Fibroblast of the conjunctiva (primary cell): ENCODE data around the gene MIB1.

Experiments
- DNase-seq: peaks from one replicate; pipeline ENCODE4 v3.0.0-alpha.2; 2010; ENCODE audit warnings: low read depth

The MIB1 gene

GRCh38 chr18:21815101-21815500 lies 74.5 kb downstream of the MIB1 start:
- no peak for DNase-seq

DNA sequence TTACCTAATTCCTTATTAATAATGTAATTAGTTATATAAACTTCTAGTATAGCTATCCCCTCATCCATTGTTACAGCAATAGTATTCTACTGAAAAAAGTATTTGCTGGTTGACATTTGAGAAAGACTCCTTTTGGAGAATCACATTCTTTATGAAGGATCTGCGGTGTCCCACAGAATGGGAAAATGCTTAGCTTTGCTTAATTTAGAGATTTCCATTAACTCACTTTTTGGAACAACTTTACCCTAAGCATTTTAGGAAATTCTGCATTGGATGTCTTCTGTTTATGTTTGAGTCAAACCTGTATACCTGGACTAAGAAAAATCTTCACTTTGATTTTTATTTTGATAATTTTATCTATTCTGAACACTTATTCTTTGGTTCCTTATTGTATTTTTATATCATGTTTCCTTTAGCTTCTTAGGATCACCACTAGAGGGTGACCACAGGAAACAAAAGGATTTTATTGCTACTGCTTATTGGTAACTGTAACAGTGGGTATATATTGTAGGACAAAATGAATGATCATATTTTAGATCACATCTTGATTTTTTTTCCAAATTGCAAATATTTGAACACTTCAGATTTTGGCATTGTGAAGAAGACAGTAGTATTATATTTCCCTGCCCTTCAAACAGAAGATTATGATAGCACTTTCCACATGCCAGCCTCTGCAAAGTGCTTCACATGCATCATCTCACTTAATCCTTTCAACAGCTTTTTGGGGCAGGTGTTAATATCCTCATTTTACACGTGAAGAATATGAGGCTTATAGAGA lies 79.6 kb downstream of the MIB1 start:
- no peak for DNase-seq

DNA sequence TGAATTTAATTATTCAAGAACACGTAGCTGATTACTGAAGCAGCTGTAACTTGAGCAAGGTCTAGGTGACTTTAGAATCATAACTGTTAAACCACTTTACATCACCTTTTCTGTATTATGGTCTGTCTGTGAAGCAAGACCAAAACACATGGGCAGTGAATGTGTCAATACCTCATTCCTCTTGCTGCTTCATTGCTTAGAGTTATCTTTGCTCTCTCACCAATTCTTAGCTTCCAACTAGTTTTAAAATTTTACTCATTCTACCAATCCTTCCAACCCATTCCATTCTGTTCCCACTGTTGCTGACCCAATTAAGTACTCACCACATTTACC lies 80.2 kb downstream of the MIB1 start:
- no peak for DNase-seq

GRCh38 chr18:21823848-21824247 lies 83.3 kb downstream of the MIB1 start:
- no peak for DNase-seq

- no peak for DNase-seq
Observed at GRCh38 chr18:21826196-21826595, 85.6 kb downstream of the MIB1 start.

GRCh38 chr18:21826641-21827302 lies 86.2 kb downstream of the MIB1 start:
- DNase-seq = no peak

- DNase-seq = no peak
Observed at GRCh38 chr18:21830532-21830931, 89.9 kb downstream of the MIB1 start.

DNA sequence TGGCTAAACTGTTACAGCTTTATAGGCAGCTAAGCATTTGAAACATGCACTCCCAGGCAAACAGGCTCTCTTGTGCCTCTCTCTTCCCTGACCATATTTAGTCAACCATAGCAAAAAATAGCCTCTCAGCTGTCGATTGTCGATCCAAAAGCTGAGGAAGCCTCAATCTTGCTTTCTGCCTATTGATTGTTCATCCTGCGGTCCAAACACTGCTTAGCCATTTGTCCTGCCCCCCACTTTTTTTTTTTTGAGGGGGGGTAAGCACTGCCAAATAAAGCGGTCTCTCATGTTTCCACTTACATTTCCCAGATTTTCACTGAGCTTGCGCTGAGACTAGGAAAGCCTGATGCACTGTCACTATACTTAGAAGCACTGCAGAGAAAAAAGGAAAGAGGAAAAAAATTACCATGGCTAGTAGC lies 90.8 kb downstream of the MIB1 start:
- no peak for DNase-seq

DNA sequence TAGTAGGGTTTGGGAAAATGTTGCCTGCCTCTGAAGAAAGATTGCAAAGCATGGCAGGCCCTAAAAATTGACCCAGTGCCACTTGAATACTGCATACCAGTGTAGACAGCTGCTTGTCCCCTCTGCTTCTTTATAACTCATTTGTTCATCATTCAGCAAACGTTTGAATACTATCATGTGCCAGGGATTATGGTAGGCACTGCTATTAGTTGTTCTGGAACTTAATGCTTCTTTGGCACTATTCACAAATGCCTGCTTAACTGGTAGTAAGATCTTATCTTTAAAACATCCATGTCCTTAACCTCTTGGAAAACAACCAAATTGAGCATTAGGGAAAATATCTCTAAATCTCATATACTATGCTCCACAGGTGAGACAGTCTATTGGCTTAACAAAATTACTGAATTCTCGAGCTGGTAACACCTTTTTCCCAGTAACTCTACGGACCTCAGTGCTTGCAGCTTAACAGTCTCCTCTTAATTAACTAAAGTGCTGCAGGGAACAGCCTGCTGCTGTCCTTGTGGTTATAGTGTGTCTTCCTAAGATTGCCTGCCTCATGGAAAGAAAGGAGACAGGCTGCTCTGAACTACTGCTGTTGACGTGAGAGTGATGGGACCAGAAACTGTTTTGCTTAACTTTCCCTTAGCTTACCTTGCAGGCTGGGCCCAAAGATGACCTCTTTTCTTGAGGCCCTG lies 93.2 kb downstream of the MIB1 start:
- DNase-seq = no peak

DNA sequence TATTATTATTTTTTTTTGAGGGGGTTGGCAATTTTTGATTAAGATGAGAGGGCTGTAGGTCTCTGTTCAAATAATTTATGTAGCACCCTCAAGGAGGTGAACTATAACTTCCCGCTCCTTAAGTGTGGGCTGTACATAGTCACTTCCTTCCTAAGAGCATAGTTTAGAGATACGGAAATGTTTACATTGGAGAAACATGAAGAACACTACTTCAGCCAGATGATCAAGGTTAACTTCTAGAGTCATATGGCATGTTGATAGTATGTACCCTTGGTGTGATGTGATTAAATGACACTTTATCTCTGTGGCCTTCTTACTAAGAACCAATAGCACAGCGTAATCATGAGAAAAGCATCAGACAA lies 93.7 kb downstream of the MIB1 start:
- DNase-seq = no peak

DNA sequence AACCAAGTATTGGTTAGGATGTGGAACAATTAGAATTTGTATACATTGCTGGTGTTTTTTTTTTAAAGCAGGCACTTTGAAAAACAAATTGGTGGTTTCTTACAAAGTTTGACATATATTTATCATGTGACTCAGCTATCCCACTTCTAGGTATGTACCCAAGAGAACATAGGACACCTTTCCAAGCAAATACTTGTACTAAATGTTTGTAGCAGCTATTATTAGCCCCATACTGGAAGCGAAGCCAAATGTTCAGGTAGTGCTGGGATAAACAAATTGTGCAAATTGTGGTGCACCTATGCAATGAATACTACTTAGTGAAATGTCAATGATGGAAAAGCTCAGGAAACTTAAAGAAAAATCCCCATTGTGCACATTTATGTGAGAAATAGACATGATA lies 101.0 kb downstream of the MIB1 start:
- no peak for DNase-seq

- no peak for DNase-seq
Observed at GRCh38 chr18:21843341-21843740, 102.7 kb downstream of the MIB1 start.

- DNase-seq = no peak
Observed at GRCh38 chr18:21851327-21851961, 110.9 kb downstream of the MIB1 start.

DNA sequence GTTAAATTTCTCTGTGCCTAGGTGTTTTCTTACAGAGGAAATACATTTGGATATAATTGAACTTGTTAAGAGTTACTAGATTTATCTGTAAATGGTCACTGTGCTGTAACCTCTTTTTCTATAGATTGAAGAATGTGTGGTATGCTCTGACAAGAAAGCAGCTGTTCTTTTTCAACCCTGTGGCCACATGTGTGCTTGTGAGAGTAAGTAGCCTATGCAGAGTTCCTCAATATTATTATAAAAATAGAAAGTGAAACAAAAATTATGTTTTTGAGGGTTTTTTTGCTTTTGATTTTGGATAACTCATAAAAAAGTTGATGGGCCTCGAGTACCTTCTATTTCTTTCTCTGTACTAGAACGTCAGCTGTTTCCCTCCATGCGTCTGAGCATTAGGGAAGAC lies 112.4 kb downstream of the MIB1 start:
- DNase-seq = no peak

DNA sequence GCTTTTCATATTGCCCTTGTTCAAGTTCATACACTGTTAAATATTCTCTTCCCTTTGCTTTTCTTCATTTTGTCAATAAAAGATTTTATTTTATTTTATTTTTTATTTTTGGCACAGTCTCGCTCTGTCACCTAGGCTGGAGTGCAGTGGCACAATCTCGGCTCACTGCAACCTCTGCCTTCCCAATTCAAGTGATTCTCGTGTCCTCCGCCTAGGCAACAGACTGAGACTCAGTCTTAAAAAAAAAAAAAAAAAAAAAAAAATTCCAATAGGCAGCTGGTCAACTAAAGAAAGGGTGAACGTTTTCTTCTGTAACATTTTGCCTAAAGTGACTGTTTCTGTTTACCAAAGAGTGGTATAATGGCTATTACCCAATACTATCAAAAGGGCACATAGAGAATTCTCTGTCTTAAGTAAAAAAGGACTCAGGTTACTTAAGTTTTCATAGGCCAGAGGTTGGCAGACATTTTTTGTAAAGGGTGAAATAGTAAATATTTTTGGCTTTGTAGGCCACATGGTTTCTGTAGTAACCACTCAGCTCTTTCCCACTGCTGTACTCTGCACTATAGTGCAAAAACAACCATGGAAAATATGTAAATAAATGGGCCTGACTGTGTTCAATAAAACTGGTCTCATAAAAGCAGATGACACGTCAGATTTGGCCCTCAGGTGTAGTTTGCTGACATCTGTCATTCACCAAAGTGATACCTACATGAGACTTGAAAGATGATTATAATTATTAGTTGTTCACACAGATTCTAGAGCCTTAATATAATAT lies 113.4 kb downstream of the MIB1 start:
- DNase-seq = peak; percentile 9

DNA sequence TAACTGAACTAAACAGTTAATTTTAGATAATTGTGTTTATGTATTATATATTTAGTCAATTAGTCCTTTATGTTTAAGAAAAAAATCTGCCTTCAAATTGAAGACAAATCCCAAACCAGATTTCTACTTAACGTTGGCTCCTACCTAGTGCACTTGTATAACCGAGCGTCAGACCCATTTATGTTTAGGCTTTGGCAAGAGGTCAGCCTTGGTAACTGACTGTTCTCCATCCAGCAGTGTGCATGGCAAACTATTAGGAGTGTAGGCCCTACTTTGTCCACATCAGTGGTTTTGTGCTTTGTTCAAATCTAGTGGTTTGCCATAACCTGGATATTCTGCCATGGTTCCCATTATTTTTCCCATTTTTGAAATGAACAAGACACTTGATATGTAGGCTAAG lies 114.8 kb downstream of the MIB1 start:
- no peak for DNase-seq

- DNase-seq = no peak
Observed at GRCh38 chr18:21857871-21858270, 117.3 kb downstream of the MIB1 start.

DNA sequence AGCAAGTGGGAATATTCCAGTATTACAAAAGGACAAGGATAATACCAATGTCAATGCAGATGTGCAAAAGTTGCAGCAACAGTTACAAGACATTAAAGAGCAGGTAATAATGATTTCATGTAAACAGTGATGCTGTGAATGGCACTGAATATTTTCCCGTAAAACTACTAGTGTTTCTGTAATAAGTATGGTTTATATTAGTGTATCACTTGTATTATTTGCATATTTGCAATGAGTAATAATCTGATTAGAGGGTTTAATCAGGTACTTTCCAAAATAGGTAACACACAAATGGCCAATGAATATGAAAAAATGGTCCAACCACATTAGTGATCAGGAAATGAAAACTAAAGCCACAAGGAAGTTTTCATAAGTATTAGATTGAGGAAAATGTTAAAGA lies 118.0 kb downstream of the MIB1 start:
- no peak for DNase-seq

DNA sequence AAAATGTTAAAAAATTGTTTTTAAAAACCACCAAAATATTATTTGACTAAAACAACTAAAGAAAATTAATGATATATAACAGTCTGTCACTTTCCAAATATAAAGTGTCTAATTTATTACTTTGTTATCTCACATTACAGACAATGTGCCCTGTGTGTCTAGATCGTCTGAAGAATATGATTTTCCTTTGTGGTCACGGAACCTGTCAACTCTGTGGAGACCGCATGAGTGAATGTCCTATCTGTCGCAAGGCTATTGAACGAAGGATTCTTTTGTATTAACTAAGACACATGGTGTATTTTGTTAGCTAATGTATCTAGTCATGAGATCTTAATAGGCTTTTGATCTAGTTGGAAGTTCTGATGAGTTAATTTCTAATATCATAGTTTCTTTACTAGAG lies 123.8 kb downstream of the MIB1 start:
- DNase-seq = no peak

DNA sequence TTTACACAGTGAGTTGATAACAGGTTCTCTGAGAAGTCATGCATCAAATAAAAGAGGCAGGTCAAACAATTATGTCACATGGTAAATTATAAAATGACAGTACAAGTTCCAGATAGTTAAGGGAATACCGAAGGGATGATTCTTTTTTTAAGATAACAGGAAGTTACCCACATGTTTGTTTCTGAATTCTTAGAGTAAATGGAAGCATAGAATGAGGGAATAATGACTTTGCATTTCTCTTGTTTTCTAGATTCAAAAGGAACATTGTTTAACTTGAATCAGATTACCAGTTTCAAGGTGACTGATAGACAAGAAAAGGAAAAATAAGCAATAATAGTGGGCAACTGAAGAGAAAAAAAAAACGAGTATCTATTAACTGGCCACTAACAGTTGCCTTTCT lies 124.5 kb downstream of the MIB1 start:
- no peak for DNase-seq

- no peak for DNase-seq
Observed at GRCh38 chr18:21868770-21869169, 128.2 kb downstream of the MIB1 start.

- no peak for DNase-seq
Observed at GRCh38 chr18:21889570-21889969, 149.0 kb downstream of the MIB1 start.
